NOMO-1 treated with DMSO at 0.1 percent for 48 hours (cell line): Measurements from ENCODE around the gene KIF1C.
"Not testable (repeated sequence)": the region's sequence is repeated elsewhere in the genome, so short reads cannot be mapped to it uniquely, and the experiment has no call there.

ENCODE experiments used
- DNase-seq: peaks from one replicate; lab custom pipeline; 2025; ENCODE audit not compliant: unreplicated experiment; lab: John Stamatoyannopoulos, UW

The KIF1C gene

GRCh38 chr17:5042157-5043022 is 44.6 kb downstream of the KIF1C start:
- DNase-seq, result no peak

GRCh38 chr17:5043524-5043923 is 45.8 kb downstream of the KIF1C start:
- no peak for DNase-seq

- DNase-seq, result no peak
These were observed 46.9 kb downstream of the KIF1C start for GRCh38 chr17:5044630-5045029.

GRCh38 chr17:5045496-5045895 is 47.7 kb downstream of the KIF1C start:
- DNase-seq, result no peak

GRCh38 chr17:5047446-5047845 is 49.7 kb downstream of the KIF1C start:
- no peak for DNase-seq

GRCh38 chr17:5049314-5049841 is 51.6 kb downstream of the KIF1C start:
- no peak for DNase-seq

GRCh38 chr17:5050278-5050677 is 52.5 kb downstream of the KIF1C start:
- no peak for DNase-seq

- no peak for DNase-seq
These were observed 57.8 kb downstream of the KIF1C start for GRCh38 chr17:5055543-5055942.

GRCh38 chr17:5065227-5065744 is 67.5 kb downstream of the KIF1C start:
- no peak for DNase-seq

- no peak for DNase-seq
These were observed 70.5 kb downstream of the KIF1C start for GRCh38 chr17:5068236-5068635.

GRCh38 chr17:5069724-5070123 is 72.0 kb downstream of the KIF1C start:
- DNase-seq, result no peak

- DNase-seq, result not testable (repeated sequence)
These were observed 77.7 kb downstream of the KIF1C start for GRCh38 chr17:5075472-5075871.

GRCh38 chr17:5077275-5077674 is 79.5 kb downstream of the KIF1C start:
- not testable (repeated sequence) for DNase-seq

- no peak for DNase-seq
These were observed 80.0 kb downstream of the KIF1C start for GRCh38 chr17:5077781-5078105.
